Parathyroid adenoma (tissue), 2 donors: ENCODE measurements around the gene MMP8.

Experiments used
- H2AFZ ChIP-seq: fragments of 300-600 bp; sonication (generic); one replicate; pipeline ENCODE4 v1.7.0; 2017; ENCODE audit warnings: antibody characterized with exemption, mild to moderate bottlenecking
- H3K27ac ChIP-seq: fragments of 300-600 bp; sonication (generic); one replicate; pipeline ENCODE4 v1.7.0; 2017
- H3K27me3 ChIP-seq: fragments of 300-600 bp; sonication (generic); one replicate; pipeline ENCODE4 v1.7.0; 2017; ENCODE audit warnings: low read length; ENCODE audit not compliant: control insufficient read depth, insufficient read depth
- H3K36me3 ChIP-seq: fragments of 300-600 bp; sonication (generic); one replicate; pipeline ENCODE4 v1.7.0; 2017; ENCODE audit warnings: low read length; ENCODE audit not compliant: control insufficient read depth, insufficient read depth
- H3K4me1 ChIP-seq: fragments of 300-600 bp; sonication (generic); one replicate; pipeline ENCODE4 v1.7.0; 2017; ENCODE audit warnings: control low read depth
- H3K4me2 ChIP-seq: fragments of 300-600 bp; sonication (generic); one replicate; pipeline ENCODE4 v1.7.0; 2017; ENCODE audit warnings: low read length
- H3K4me3 ChIP-seq: fragments of 300-600 bp; sonication (generic); one replicate; pipeline ENCODE4 v1.7.0; 2017; ENCODE audit warnings: low read depth, low read length
- H3K79me2 ChIP-seq: fragments of 300-600 bp; sonication (generic); one replicate; pipeline ENCODE4 v1.7.0; 2017; ENCODE audit warnings: control low read depth
- H3K9ac ChIP-seq: fragments of 300-600 bp; sonication (generic); one replicate; pipeline ENCODE4 v1.7.0; 2017; ENCODE audit warnings: mild to moderate bottlenecking
- H3K9me3 ChIP-seq: fragments of 300-600 bp; sonication (generic); one replicate; pipeline ENCODE4 v1.7.0; 2017; ENCODE audit warnings: low read length; ENCODE audit not compliant: control insufficient read depth
- CTCF ChIP-seq: fragments of 300-600 bp; sonication (generic); IDR thresholded peaks from one replicate; pipeline ENCODE4 v1.7.0; 2017; ENCODE audit warnings: antibody characterized with exemption, mild to moderate bottlenecking
- donor health status: primary hyperparathyroidism.

Gene MMP8

GRCh38 chr11:102703826-102704493, 20.8 kb downstream of the MMP8 start:
- Histone ChIP-seq H3K9ac (no peak overlapping the region), H3K27ac (no peak overlapping the region), H3K9me3 (no peaks in the 10 kb centered on the region), H3K36me3 (no peaks in the 10 kb centered on the region), H3K27me3 (no peaks in the 10 kb centered on the region), H2AFZ (no peak overlapping the region), H3K4me1 (no peaks in the 10 kb centered on the region), H3K4me3 (no peak overlapping the region), H3K79me2 (no peaks in the 10 kb centered on the region), H3K4me2 (no peak overlapping the region)
- TF ChIP-seq CTCF = no peak

- H3K4me1 ChIP-seq = no peaks in the 10 kb centered on the region
- H3K4me2 ChIP-seq = no peak overlapping the region
- H3K36me3 ChIP-seq = no peaks in the 10 kb centered on the region
These were observed 29.6 kb downstream of the MMP8 start for GRCh38 chr11:102695201-102695600.

DNA sequence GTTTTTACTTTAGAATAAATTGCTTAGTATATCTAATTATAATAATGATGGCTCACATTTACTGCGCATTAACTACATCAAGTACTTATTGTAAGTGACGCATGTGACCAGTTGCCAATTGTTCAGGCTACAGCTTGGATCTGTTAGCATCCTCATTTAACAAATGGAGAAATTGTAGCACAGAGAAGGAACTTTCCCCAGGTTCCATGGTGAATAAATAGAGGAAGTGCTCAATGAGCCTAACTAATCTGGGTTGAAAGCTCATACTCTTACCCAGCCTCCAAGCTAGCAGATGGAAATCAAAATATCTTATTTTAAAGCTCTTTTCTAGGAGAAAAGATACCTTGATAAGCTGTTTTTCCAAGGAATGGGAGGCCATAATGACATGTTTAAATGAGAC, 39.0 kb downstream of the MMP8 start:
- H2AFZ ChIP-seq = no peak overlapping the region
- no peaks in the 10 kb centered on the region for H3K4me1 ChIP-seq
- no peaks in the 10 kb centered on the region for H3K27me3 ChIP-seq
- H3K36me3 ChIP-seq = no peaks in the 10 kb centered on the region
- no peak overlapping the region for H3K4me2 ChIP-seq
- TF ChIP-seq CTCF = no peak
- no peaks in the 10 kb centered on the region for H3K79me2 ChIP-seq
- no peaks in the 10 kb centered on the region for H3K9me3 ChIP-seq
- no peak overlapping the region for H3K27ac ChIP-seq
- H3K4me3 ChIP-seq = no peak overlapping the region
- H3K9ac ChIP-seq = no peak overlapping the region

More at GRCh38 chr11:102695201-102695600, 29.6 kb downstream of the MMP8 start:
- no peak overlapping the region for H3K27ac ChIP-seq
- TF ChIP-seq CTCF = no peak
- no peaks in the 10 kb centered on the region for H3K9me3 ChIP-seq
- no peaks in the 10 kb centered on the region for H3K79me2 ChIP-seq
- no peak overlapping the region for H3K9ac ChIP-seq
- no peak overlapping the region for H3K4me3 ChIP-seq
- no peaks in the 10 kb centered on the region for H3K27me3 ChIP-seq
- no peak overlapping the region for H2AFZ ChIP-seq

DNA sequence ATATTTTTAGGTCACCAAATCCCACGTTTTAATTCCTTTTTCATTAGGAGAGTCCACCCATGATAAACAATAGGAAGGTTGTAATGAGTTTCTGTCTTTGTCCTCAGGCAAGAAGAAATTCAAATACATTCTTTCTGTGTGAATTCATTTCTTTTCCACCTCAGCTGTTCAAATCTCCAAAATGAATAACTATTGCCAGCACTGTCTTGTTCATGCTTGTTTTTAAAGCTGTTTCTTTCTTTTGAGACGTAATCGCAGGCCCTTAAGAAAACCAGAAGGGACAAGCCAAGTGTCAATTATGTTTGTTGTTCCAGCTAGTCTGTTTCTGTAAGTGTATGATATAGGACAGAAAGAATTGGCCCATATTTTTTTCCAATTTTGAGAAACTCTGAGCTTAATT, 39.4 kb downstream of the MMP8 start:
- H3K9me3 ChIP-seq = no peaks in the 10 kb centered on the region
- H3K27ac ChIP-seq = no peak overlapping the region
- H3K79me2 ChIP-seq = no peaks in the 10 kb centered on the region
- no peak overlapping the region for H3K9ac ChIP-seq
- no peaks in the 10 kb centered on the region for H3K4me1 ChIP-seq
- H3K4me3 ChIP-seq = no peak overlapping the region
- no peak overlapping the region for H3K4me2 ChIP-seq
- no peak for TF ChIP-seq CTCF
- H2AFZ ChIP-seq = no peak overlapping the region
- H3K27me3 ChIP-seq = no peaks in the 10 kb centered on the region
- no peaks in the 10 kb centered on the region for H3K36me3 ChIP-seq

GRCh38 chr11:102683277-102683676, 41.5 kb downstream of the MMP8 start:
- TF ChIP-seq CTCF = no peak
- H3K4me3 ChIP-seq = no peak overlapping the region
- no peak overlapping the region for H3K27ac ChIP-seq
- no peaks in the 10 kb centered on the region for H3K79me2 ChIP-seq
- H3K4me1 ChIP-seq = no peaks in the 10 kb centered on the region
- no peak overlapping the region for H3K9ac ChIP-seq
- no peak overlapping the region for H2AFZ ChIP-seq
- H3K4me2 ChIP-seq = no peak overlapping the region
- H3K9me3 ChIP-seq = no peaks in the 10 kb centered on the region
- H3K36me3 ChIP-seq = no peaks in the 10 kb centered on the region
- no peaks in the 10 kb centered on the region for H3K27me3 ChIP-seq
